Prostate gland (tissue), 2 donors: ENCODE results near the gene CROCC2.

Experiments used
- CTCF ChIP-seq, 4 experiments: fragments of 200-600 bp in 2 of 4; fragments of 450-650 bp in 2 of 4; sonication (generic) in 2 of 4; IDR thresholded peaks; 1 replicate in 3 of 4; 2 replicates in 1 of 4; pipeline ENCODE4 v1.5.1; 2016 to 2019; ENCODE audit warnings: antibody characterized with exemption in 4 of 4, mild to moderate bottlenecking in 2 of 4, moderate library complexity in 2 of 4
- POLR2A ChIP-seq: fragments of 450-650 bp; IDR thresholded peaks from one replicate; pipeline ENCODE4 v1.6.1; 2016; ENCODE audit warnings: antibody characterized with exemption, mild to moderate bottlenecking
- POLR2AphosphoS5 ChIP-seq: sonication (generic); formaldehyde crosslinking; IDR thresholded peaks from one replicate; pipeline ENCODE4 v1.6.1; 2017; ENCODE audit warnings: antibody characterized with exemption

- TF ChIP-seq POLR2AphosphoS5 (no peak), POLR2A (no peak), CTCF (IDR thresholded peaks at IDR 0.05) (no peak)
Observed at GRCh38 chr2:240919161-240919781, 13.1 kb downstream of the CROCC2 start.
